Right atrium auricular region (tissue), 2 donors: ENCODE measurements around the gene SND1. TPM values are rescaled to one million over a fixed set of nuclear protein-coding genes. Genes with fewer than 3 reads are reported as not detected.
A peak's percentile ranks its signal among the peaks of the same experiment; 100 is the strongest.

Experiments
- DNase-seq: peaks from one replicate; pipeline ENCODE4 v3.0.0-alpha.2; 2019; ENCODE audit warnings: low spot score
- H3K27ac ChIP-seq, 2 donors: fragments of 200-600 bp; sonication (generic); 1 replicate in 1 of 2; 2 replicates in 1 of 2; pipeline ENCODE4 v1.5.1; 2016 to 2019
- H3K27me3 ChIP-seq, 2 donors: fragments of 200-600 bp; sonication (generic); one replicate each; pipeline versions ENCODE4 v1.5.1 to v1.6.0; 2017 to 2019
- H3K36me3 ChIP-seq: fragments of 200-600 bp; sonication (generic); one replicate; pipeline ENCODE4 v1.5.1; 2016
- H3K4me1 ChIP-seq, 2 donors: fragments of 200-600 bp; sonication (generic); one replicate each; pipeline versions ENCODE4 v1.5.1 to v1.6.0; 2017 to 2019
- H3K4me3 ChIP-seq, 2 donors: fragments of 200-600 bp; sonication (generic); 1 replicate in 1 of 2; 2 replicates in 1 of 2; pipeline ENCODE4 v1.5.1; 2017 to 2019; ENCODE audit warnings: mild to moderate bottlenecking in 1 of 2, moderate library complexity in 1 of 2
- H3K9me3 ChIP-seq, 2 donors: fragments of 200-600 bp; sonication (generic); one replicate each; pipeline ENCODE4 v1.5.1; 2019
- CTCF ChIP-seq, 2 donors: fragments of 200-600 bp; sonication (generic); IDR thresholded peaks; one replicate each; pipeline ENCODE4 v1.5.1; 2019; ENCODE audit warnings: antibody characterized with exemption in 2 of 2
- total RNA-seq, 2 donors: library from RNA; depleted of rRNA; stranded (reverse); fragments of >200 nt; gene quantifications; one replicate each; pipeline ENCODE4 v1.1.0, GENCODE V29; 2016

Gene SND1
- total RNA-seq, 2 donors from 2014 or later: 69.4 to 77.6 TPM

- H3K27ac ChIP-seq: peak overlapping the region in 1 of 2 donors; percentile 49
- no peaks in the 10 kb centered on the region for H3K36me3 ChIP-seq
- DNase-seq: no peak
- TF ChIP-seq CTCF (IDR thresholded peaks at IDR 0.05): no peak
- no peak overlapping the region for H3K4me3 ChIP-seq
- H3K4me1 ChIP-seq: peaks cover 0 to 35% of the 10 kb centered on the region in 2 donors
- no peaks in the 10 kb centered on the region for H3K9me3 ChIP-seq
- no peaks in the 10 kb centered on the region for H3K27me3 ChIP-seq
Observed at GRCh38 chr7:127845522-127846214, 193.7 kb downstream of the SND1 start.

- Histone ChIP-seq H3K36me3 (no peaks in the 10 kb centered on the region), H3K27me3 (no peaks in the 10 kb centered on the region), H3K4me1 (peaks cover 0 to 35% of the 10 kb centered on the region in 2 donors), H3K9me3 (no peaks in the 10 kb centered on the region), H3K27ac (no peak overlapping the region), H3K4me3 (no peak overlapping the region)
- TF ChIP-seq CTCF (IDR thresholded peaks at IDR 0.05): no peak
- DNase-seq: no peak
Observed at GRCh38 chr7:127847641-127848040, 195.6 kb downstream of the SND1 start.

- H3K36me3 ChIP-seq: no peaks in the 10 kb centered on the region
- TF ChIP-seq CTCF (IDR thresholded peaks at IDR 0.05): no peak
- H3K27ac ChIP-seq: no peak overlapping the region
- H3K4me1 ChIP-seq: peaks cover 0 to 35% of the 10 kb centered on the region in 2 donors
- H3K27me3 ChIP-seq: no peaks in the 10 kb centered on the region
- no peak for DNase-seq
- H3K9me3 ChIP-seq: no peaks in the 10 kb centered on the region
- no peak overlapping the region for H3K4me3 ChIP-seq
Observed at GRCh38 chr7:127848241-127848640, 196.2 kb downstream of the SND1 start.

- Histone ChIP-seq H3K4me3 (no peak overlapping the region), H3K36me3 (no peaks in the 10 kb centered on the region), H3K27me3 (no peaks in the 10 kb centered on the region), H3K4me1 (peaks cover 0 to 19% of the 10 kb centered on the region in 2 donors), H3K27ac (no peak overlapping the region), H3K9me3 (no peaks in the 10 kb centered on the region)
- DNase-seq: no peak
- TF ChIP-seq CTCF (IDR thresholded peaks at IDR 0.05): no peak
Observed at GRCh38 chr7:127850195-127850594, 198.2 kb downstream of the SND1 start.

- Histone ChIP-seq H3K27me3 (no peaks in the 10 kb centered on the region), H3K27ac (no peak overlapping the region), H3K36me3 (no peaks in the 10 kb centered on the region), H3K4me1 (peaks cover 0 to 8% of the 10 kb centered on the region in 2 donors), H3K9me3 (no peaks in the 10 kb centered on the region), H3K4me3 (no peak overlapping the region)
- DNase-seq: no peak
- no peak for TF ChIP-seq CTCF (IDR thresholded peaks at IDR 0.05)
Observed at GRCh38 chr7:127854383-127854782, 202.4 kb downstream of the SND1 start.

- H3K27me3 ChIP-seq: no peaks in the 10 kb centered on the region
- H3K9me3 ChIP-seq: no peaks in the 10 kb centered on the region
- H3K4me3 ChIP-seq: no peak overlapping the region
- TF ChIP-seq CTCF (IDR thresholded peaks at IDR 0.05): no peak
- no peaks in the 10 kb centered on the region for H3K36me3 ChIP-seq
- no peak overlapping the region for H3K27ac ChIP-seq
- no peak for DNase-seq
- H3K4me1 ChIP-seq: peaks cover 0 to 8% of the 10 kb centered on the region in 2 donors
Observed at GRCh38 chr7:127857464-127857841, 205.5 kb downstream of the SND1 start.
